ENCODE data around the gene OSBPL10.
"Not testable (repeated sequence)": the region's sequence is repeated elsewhere in the genome, so short reads cannot be mapped to it uniquely, and the experiment has no call there.

The OSBPL10 gene

DNA sequence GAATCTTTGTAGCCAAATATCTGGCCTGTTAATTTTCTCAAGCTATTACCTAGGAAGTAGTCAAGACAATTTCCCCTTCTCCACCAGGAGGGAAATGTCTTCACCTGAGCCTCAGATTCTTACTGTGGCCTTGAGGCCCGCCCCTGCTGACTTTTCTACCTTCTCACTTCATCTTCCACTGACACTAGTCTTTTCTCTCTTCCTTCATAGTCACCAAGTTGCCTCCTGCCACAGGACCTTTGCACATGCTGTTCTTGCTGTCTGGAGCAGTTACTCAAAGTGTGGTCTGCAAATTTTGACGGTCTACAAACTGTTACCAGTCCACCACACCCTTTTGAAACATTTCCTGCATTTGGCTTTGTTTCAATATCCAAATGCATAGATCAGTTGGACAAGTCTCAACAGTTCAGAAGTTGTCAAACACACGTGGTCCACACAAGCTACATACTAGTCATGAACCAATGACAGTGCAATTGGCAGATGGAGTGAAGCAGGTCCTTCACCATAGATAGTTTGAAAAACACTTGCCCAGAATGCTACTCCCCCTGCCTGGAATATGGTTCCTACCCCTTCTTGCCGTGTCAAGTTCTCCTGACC is 100.5 kb downstream of the OSBPL10 start:
- no peak overlapping the region for H3K27ac ChIP-seq (ENCODE audit: low read length)
- H3K27me3 ChIP-seq (ENCODE audit: control insufficient read depth, insufficient read depth, low read length), result no peaks in the 10 kb centered on the region
- H3K4me3 ChIP-seq (ENCODE audit: low read length), result no peak overlapping the region
- H3K36me3 ChIP-seq (ENCODE audit: control insufficient read depth, insufficient read depth, low read length), result no peaks in the 10 kb centered on the region
- peaks cover 1% of the 10 kb centered on the region for H3K4me1 ChIP-seq (ENCODE audit: control insufficient read depth, insufficient read depth, low read length)
- no CpG with 5 or more reads among the region's 4 CpGs for WGBS (ENCODE audit: insufficient coverage, insufficient read length)
- H3K9me3 ChIP-seq (ENCODE audit: control insufficient read depth, insufficient read depth, low read length), result no peaks in the 10 kb centered on the region
- no peak for DNase-seq (ENCODE audit: low read depth, low spot score)

DNA sequence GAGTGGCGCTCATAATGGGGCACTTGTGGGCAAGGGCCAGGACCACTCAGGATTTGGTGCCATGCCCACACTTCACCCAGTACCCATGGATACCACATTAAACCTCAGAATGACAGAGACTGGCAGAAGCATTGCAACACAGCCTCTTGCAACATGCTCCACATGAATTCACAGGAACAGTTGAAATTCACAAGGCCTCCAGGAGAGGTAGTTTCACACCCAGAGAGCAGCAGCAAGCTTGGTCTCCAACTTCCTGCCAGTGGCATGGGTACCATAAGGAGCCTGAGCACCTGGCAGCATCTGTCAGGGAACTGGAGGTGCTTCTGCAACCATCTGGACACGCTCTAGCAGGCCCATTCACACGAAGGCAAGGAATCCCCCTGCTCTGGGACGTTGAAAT is 101.0 kb downstream of the OSBPL10 start:
- Histone ChIP-seq H3K4me3 (ENCODE audit: low read length) (no peak overlapping the region), H3K36me3 (ENCODE audit: control insufficient read depth, insufficient read depth, low read length) (no peaks in the 10 kb centered on the region), H3K4me1 (ENCODE audit: control insufficient read depth, insufficient read depth, low read length) (peaks cover 1% of the 10 kb centered on the region), H3K9me3 (ENCODE audit: control insufficient read depth, insufficient read depth, low read length) (no peaks in the 10 kb centered on the region), H3K27ac (ENCODE audit: low read length) (no peak overlapping the region), H3K27me3 (ENCODE audit: control insufficient read depth, insufficient read depth, low read length) (no peaks in the 10 kb centered on the region)
- no peak for DNase-seq (ENCODE audit: low read depth, low spot score)
- WGBS (ENCODE audit: insufficient coverage, insufficient read length), result no CpG with 5 or more reads among the region's 4 CpGs

DNA sequence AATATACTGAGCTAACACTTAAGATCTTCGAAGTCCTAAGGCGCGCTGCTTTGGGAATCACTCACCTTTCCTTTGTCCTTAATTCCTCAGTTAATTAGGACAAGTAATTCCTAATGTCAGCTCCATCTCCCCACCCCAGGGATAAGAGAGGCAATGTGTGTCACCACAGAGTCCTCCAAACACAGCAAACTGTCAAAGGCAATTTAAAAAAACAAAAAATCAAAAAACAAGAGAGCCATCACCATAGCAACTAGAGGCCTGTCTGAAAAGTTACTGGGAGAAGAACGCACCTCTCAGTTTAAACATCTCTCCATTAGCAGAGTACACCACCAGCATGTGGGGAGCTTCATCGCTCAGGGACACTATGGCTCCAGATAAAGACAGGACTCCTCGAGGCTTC is 101.7 kb downstream of the OSBPL10 start:
- Histone ChIP-seq H3K4me1 (ENCODE audit: control insufficient read depth, insufficient read depth, low read length) (peaks cover 1% of the 10 kb centered on the region), H3K9me3 (ENCODE audit: control insufficient read depth, insufficient read depth, low read length) (no peaks in the 10 kb centered on the region), H3K27ac (ENCODE audit: low read length) (no peak overlapping the region), H3K4me3 (ENCODE audit: low read length) (no peak overlapping the region), H3K27me3 (ENCODE audit: control insufficient read depth, insufficient read depth, low read length) (no peaks in the 10 kb centered on the region), H3K36me3 (ENCODE audit: control insufficient read depth, insufficient read depth, low read length) (no peaks in the 10 kb centered on the region)
- no peak for DNase-seq (ENCODE audit: low read depth, low spot score)
- no CpG with 5 or more reads among the region's 6 CpGs for WGBS (ENCODE audit: insufficient coverage, insufficient read length)

DNA sequence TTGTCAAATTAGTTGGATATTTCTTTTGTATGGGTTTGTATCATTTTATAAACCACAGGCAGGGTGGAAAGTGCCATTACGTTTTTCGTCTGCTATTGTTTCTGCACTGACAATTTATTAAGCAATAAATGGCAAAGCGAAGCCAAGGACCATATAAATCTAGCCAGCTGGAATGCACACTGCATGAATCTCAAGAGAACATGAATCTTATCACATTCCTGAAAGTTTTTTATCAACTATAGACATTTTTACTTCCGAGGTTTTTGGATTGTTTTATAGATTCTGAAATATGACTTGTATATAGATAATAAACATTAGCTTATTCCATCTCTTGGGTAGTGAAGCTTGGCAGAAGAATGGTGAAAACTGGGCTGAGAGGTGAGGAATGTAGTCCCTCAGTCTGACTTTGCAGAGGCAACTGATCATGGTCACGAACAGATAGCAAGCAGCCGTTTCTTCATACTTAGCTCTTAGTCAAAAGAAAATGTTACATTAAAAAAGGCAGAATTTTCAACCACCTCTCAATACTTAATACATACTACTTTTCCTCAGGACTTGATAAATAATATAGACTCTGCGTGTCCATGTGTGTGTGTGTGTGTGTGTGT is 102.7 kb downstream of the OSBPL10 start:
- WGBS (ENCODE audit: insufficient coverage, insufficient read length), result no CpG with 5 or more reads among the region's 7 CpGs
- DNase-seq (ENCODE audit: low read depth, low spot score), result no peak
- Histone ChIP-seq H3K27ac (ENCODE audit: low read length) (no peak overlapping the region), H3K4me1 (ENCODE audit: control insufficient read depth, insufficient read depth, low read length) (peaks cover 1% of the 10 kb centered on the region), H3K27me3 (ENCODE audit: control insufficient read depth, insufficient read depth, low read length) (no peaks in the 10 kb centered on the region), H3K36me3 (ENCODE audit: control insufficient read depth, insufficient read depth, low read length) (no peaks in the 10 kb centered on the region), H3K4me3 (ENCODE audit: low read length) (no peak overlapping the region), H3K9me3 (ENCODE audit: control insufficient read depth, insufficient read depth, low read length) (no peaks in the 10 kb centered on the region)

DNA sequence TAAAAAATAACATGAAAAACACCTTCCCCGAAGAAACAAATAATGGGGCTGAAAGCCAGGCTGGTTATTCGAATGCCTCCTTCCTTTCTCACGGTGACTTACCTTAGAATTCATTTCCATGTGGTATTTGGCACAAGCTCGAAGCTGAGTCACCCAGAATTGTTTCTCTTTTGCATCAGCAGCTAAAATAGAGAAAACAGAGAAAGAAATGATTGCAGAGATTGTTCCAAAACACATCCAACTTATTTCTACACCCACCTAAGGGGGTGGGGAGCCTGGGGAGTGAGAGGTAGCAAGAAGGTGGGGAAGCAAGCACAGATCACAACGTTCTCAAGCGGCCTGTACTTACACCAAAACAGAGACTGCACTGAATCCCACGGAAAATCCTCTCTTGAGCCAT is 104.7 kb downstream of the OSBPL10 start:
- no CpG with 5 or more reads among the region's 7 CpGs for WGBS (ENCODE audit: insufficient coverage, insufficient read length)

DNA sequence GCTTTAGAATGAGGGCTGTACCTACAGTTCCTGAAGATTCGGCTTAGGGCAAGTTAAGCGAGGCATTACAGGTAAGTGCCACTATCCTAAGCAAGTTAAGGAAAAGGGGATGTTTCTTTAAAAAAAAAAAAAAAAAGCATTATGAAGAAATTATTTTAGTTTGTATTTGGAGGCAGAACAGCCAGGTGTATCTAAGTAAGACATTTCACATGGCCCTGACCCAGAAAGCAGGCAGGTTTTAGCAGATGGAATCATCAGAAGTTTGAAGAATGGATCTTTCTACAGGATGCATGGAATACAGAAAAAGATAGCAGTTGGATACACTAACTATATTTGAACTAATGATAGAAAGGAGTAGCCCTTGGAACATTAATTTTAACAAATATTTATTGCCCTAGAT is 105.6 kb downstream of the OSBPL10 start:
- DNase-seq (ENCODE audit: low read depth, low spot score), result no peak
- H3K27ac ChIP-seq (ENCODE audit: low read length), result no peak overlapping the region
- H3K4me3 ChIP-seq (ENCODE audit: low read length), result no peak overlapping the region
- peaks cover 3% of the 10 kb centered on the region; the same call in 1 of the 2 replicates for H3K36me3 ChIP-seq (ENCODE audit: control insufficient read depth, insufficient read depth, low read length)
- WGBS (ENCODE audit: insufficient coverage, insufficient read length), result no CpG with 5 or more reads among the region's 2 CpGs
- H3K27me3 ChIP-seq (ENCODE audit: control insufficient read depth, insufficient read depth, low read length), result no peaks in the 10 kb centered on the region
- H3K9me3 ChIP-seq (ENCODE audit: control insufficient read depth, insufficient read depth, low read length), result no peaks in the 10 kb centered on the region
- peaks cover 1% of the 10 kb centered on the region; the same call in 1 of the 2 replicates for H3K4me1 ChIP-seq (ENCODE audit: control insufficient read depth, insufficient read depth, low read length)

More for the DNA sequence above, 104.7 kb downstream of the OSBPL10 start:
- DNase-seq (ENCODE audit: low read depth, low spot score), result no peak
- Histone ChIP-seq H3K9me3 (ENCODE audit: control insufficient read depth, insufficient read depth, low read length) (no peaks in the 10 kb centered on the region), H3K27ac (ENCODE audit: low read length) (no peak overlapping the region), H3K4me1 (ENCODE audit: control insufficient read depth, insufficient read depth, low read length) (peaks cover 1% of the 10 kb centered on the region; the same call in 1 of the 2 replicates), H3K27me3 (ENCODE audit: control insufficient read depth, insufficient read depth, low read length) (no peaks in the 10 kb centered on the region), H3K36me3 (ENCODE audit: control insufficient read depth, insufficient read depth, low read length) (peaks cover 3% of the 10 kb centered on the region; the same call in 1 of the 2 replicates), H3K4me3 (ENCODE audit: low read length) (no peak overlapping the region)

DNA sequence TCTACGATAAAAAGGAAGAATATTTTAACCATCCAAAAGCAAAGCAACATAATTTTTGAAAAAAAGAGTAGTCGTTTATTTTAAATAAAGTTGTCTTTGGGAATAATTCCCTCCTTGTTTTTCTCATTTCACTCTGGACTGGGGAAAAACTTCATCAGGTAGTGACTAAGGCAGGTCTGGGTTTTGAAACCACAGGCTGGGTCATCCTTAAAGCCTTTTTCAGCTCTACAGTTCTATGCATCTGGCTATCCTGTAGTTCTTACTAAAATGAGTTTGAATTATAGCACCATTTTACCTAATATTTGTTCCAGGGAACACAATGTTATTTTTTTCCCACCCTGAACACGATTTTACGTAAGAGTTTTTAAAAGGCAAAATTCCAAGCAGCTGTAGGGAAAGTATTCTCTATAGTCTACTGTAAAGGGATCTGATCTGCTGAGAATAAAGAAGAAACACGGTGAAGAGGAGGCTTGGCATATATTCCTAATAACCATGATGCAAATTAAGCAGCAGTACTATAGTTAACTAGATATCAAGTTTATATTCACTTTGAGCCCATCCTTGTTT is 107.7 kb downstream of the OSBPL10 start:
- no peak overlapping the region for H3K27ac ChIP-seq (ENCODE audit: low read length)
- DNase-seq (ENCODE audit: low read depth, low spot score), result no peak
- peaks cover 1% of the 10 kb centered on the region; the same call in 1 of the 2 replicates for H3K4me1 ChIP-seq (ENCODE audit: control insufficient read depth, insufficient read depth, low read length)
- H3K4me3 ChIP-seq (ENCODE audit: low read length), result no peak overlapping the region
- no peaks in the 10 kb centered on the region for H3K27me3 ChIP-seq (ENCODE audit: control insufficient read depth, insufficient read depth, low read length)
- no CpG with 5 or more reads among the region's 5 CpGs for WGBS (ENCODE audit: insufficient coverage, insufficient read length)
- no peaks in the 10 kb centered on the region for H3K9me3 ChIP-seq (ENCODE audit: control insufficient read depth, insufficient read depth, low read length)
- peaks cover 3% of the 10 kb centered on the region; the same call in 1 of the 2 replicates for H3K36me3 ChIP-seq (ENCODE audit: control insufficient read depth, insufficient read depth, low read length)

DNA sequence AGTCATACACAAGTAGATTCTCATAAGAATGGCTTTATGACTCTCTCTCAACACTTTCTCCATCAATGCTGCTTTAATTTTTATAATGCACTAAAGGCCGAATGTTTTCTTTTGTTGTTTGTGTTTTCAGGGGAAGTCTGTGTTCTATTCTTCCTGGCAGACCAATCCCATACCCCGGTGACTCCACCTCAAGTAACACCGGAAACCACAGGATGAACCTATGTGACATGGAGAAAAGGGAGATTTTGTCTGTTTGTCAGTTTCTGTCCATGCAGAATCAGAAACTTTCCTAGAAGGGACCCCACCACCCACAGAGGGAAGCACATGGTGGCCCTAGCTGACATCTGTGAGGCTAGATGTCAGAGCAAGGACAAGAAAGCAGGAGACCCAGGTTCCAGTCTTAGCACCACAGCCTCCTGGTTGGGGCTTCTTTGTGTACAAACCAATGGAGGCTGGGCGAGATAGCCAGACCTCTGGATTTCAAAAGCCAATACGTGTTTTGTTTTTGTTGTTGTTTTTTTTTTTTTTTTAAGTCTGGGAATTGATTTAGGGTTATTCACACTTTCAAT is 109.0 kb downstream of the OSBPL10 start:
- no peaks in the 10 kb centered on the region for H3K27me3 ChIP-seq (ENCODE audit: control insufficient read depth, insufficient read depth, low read length)
- peaks cover 1% of the 10 kb centered on the region; the same call in 1 of the 2 replicates for H3K4me1 ChIP-seq (ENCODE audit: control insufficient read depth, insufficient read depth, low read length)
- peaks cover 3% of the 10 kb centered on the region; the same call in 1 of the 2 replicates for H3K36me3 ChIP-seq (ENCODE audit: control insufficient read depth, insufficient read depth, low read length)
- H3K9me3 ChIP-seq (ENCODE audit: control insufficient read depth, insufficient read depth, low read length), result no peaks in the 10 kb centered on the region
- no peak for DNase-seq (ENCODE audit: low read depth, low spot score)
- no CpG with 5 or more reads among the region's 5 CpGs for WGBS (ENCODE audit: insufficient coverage, insufficient read length)
- H3K27ac ChIP-seq (ENCODE audit: low read length), result no peak overlapping the region
- no peak overlapping the region for H3K4me3 ChIP-seq (ENCODE audit: low read length)

DNA sequence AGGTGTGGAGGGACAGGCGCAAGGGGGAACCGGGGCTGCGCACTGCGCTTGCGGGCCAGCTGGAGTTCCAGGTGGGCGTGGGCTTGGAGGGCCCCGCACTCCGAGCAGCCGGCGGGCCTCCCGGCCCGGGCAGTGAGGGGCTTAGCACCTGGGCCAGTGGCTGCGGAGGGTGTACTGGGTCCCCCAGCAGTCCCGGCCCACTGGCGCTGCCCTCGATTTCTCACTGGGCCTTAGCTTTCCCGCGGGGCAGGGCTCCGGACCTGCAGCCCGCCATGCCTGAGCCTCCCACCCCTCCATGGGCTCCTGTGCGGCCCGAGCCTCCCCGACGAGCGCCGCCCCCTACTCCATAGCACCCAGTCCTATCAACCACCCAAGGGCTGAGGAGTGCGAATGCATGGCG is 111.0 kb downstream of the OSBPL10 start:
- H3K27me3 ChIP-seq (ENCODE audit: control insufficient read depth, insufficient read depth, low read length); DNase-seq (ENCODE audit: low read depth, low spot score); H3K4me3 ChIP-seq (ENCODE audit: low read length); H3K36me3 ChIP-seq (ENCODE audit: control insufficient read depth, insufficient read depth, low read length); H3K27ac ChIP-seq (ENCODE audit: low read length); H3K9me3 ChIP-seq (ENCODE audit: control insufficient read depth, insufficient read depth, low read length); H3K4me1 ChIP-seq (ENCODE audit: control insufficient read depth, insufficient read depth, low read length): not testable (repeated sequence)
- WGBS (ENCODE audit: insufficient coverage, insufficient read length), result no CpG with 5 or more reads among the region's 28 CpGs

DNA sequence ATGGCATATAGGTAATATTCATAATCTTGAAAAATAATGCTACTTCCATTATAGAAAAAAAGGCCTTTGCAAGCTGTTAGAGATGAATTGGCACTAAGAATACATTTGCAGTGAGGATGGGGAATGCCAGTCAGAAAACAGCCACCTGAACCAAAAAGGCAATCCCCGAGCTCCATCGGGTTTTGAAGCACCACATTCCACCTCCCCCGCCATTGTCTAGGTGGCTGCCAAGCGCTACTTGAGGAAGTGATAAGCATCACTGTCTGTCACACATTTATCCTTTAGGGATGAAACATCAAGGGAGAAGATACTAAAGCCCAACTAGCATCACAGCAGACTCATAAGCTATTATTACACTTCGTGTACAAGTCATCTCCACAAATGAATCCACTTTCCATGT is 112.8 kb downstream of the OSBPL10 start:
- Histone ChIP-seq H3K36me3 (ENCODE audit: control insufficient read depth, insufficient read depth, low read length) (peaks cover 7% of the 10 kb centered on the region; the same call in 1 of the 2 replicates), H3K9me3 (ENCODE audit: control insufficient read depth, insufficient read depth, low read length) (peaks cover 1% of the 10 kb centered on the region; the same call in 1 of the 2 replicates), H3K27ac (ENCODE audit: low read length) (no peak overlapping the region), H3K4me1 (ENCODE audit: control insufficient read depth, insufficient read depth, low read length) (peaks cover 4% of the 10 kb centered on the region), H3K4me3 (ENCODE audit: low read length) (no peak overlapping the region), H3K27me3 (ENCODE audit: control insufficient read depth, insufficient read depth, low read length) (no peaks in the 10 kb centered on the region)
- WGBS (ENCODE audit: insufficient coverage, insufficient read length), result no CpG with 5 or more reads among the region's 5 CpGs
- no peak for DNase-seq (ENCODE audit: low read depth, low spot score)

All from iPS DF 6.9 (cell line).